Bronchial epithelial cell (primary cell): ENCODE measurements around the gene HECW1. TPM values are rescaled to one million over a fixed set of nuclear protein-coding genes. Genes with fewer than 3 reads are reported as not detected.
A peak's percentile ranks its signal among the peaks of the same experiment; 100 is the strongest.

Experiments
- DNase-seq: peaks from one replicate; pipeline ENCODE4 v3.0.0-alpha.2; 2010; ENCODE audit warnings: low read depth
- FAIRE-seq: peaks from 2 replicates; lab custom pipeline; 2011; peaks lifted over from hg19 to GRCh38; lab: Jason Lieb, UNC
- H3K27me3 ChIP-seq: 2 replicates; pipeline ENCODE4 v1.5.1; 2011; ENCODE audit warnings: low read length; ENCODE audit not compliant: control insufficient read depth, insufficient read depth
- H3K36me3 ChIP-seq: 2 replicates; pipeline ENCODE4 v1.5.1; 2011; ENCODE audit warnings: low read length; ENCODE audit not compliant: control insufficient read depth, insufficient read depth
- H3K4me3 ChIP-seq: 2 replicates; pipeline ENCODE4 v1.5.1; 2011; ENCODE audit warnings: mild to moderate bottlenecking, low read depth, low read length, control low read depth
- CTCF ChIP-seq: IDR thresholded peaks from 2 replicates; pipeline ENCODE4 v1.5.1; 2011; ENCODE audit warnings: mild to moderate bottlenecking, moderate library complexity, low read length, control low read depth, inconsistent platforms; ENCODE audit not compliant: insufficient read depth, severe bottlenecking
- total RNA-seq: library from RNA; depleted of rRNA; stranded (reverse); fragments of >200 nt; gene quantifications from 2 replicates; pipeline ENCODE4 v1.2.1, GENCODE V29; 2014

HECW1 gene
- total RNA-seq, 1 donor from 2014 or later, result under 0.01 TPM

DNA sequence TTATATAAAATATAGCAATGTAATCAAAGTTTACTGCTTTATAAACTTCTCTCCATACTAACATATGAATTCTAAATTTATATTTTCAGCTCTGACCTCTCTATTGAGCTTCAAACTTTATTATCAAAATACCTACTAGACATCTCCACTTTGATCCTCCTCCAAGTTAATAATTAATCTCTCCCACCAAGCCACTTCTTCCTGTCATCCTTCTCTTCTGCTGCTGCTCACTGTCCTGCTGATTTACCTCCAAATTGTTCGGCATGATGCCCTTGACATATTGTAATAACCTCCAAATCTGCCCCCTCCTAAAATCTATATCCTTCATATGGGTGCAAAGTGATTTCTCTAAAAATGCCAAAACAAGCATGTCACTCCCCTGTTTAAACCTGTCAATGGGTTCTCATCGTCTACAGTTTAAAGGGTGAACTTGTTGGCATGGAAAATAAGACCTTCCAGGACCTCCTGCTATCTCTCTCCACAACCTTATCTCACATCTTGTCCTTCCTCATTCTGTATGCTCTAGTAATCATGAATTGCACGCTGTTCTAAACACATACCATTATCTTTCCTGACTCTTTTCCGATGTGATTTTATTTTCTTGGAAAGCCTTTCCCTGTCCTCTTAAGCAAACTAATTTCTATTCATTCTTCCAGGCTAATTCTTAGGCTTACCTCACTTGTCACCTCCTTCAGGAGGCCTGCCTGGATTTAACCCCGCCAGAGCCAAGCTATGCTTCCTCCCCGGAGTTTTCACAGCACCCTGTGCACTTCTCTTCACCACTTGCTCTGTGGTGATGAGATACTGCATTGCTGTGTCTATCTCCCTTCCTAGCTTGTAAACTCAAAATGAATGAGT is 418.3 kb downstream of the HECW1 start:
- DNase-seq (no peak), FAIRE-seq (peak; percentile 50)
- Histone ChIP-seq H3K4me3 (no peak overlapping the region), H3K36me3 (no peaks in the 10 kb centered on the region), H3K27me3 (no peaks in the 10 kb centered on the region)
- TF ChIP-seq CTCF, result no peak

- TF ChIP-seq CTCF, result no peak
- no peaks in the 10 kb centered on the region for H3K27me3 ChIP-seq
Observed at GRCh38 chr7:43531700-43532099, 419.3 kb downstream of the HECW1 start.

DNA sequence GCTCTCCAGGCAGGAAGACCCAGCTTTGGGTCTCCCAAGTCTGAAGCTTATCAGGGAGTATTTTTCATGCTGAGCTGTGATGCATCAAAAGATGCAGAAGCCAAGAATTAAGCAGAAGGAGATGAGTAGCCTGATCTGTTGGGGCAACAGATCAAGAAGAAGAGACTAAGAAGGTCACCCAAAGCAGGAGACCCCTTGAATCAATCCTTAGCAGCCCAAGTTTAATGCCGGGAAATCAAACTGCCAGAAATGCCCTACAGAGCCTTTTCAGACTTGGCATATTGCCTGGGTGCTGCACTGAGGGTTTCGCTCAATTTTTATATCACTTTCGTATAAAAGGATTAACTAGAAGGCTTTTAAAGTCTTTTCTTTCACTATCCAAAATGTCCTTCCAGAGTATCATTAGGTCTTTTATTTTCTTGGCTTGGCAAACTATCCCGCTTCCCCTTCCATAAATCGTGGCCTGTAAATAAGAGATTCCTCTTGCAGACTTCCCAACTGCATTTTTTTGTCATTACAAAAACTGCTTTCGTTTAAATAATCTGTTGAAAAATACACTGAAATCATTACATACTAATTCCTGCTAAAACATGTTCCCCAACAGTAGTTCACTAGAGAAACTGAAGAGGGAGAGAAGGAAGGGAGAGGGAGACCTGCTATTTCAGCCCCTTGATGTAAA is 421.5 kb downstream of the HECW1 start:
- FAIRE-seq (no peak), DNase-seq (peak; percentile 32)
- Histone ChIP-seq H3K4me3 (no peak overlapping the region), H3K27me3 (no peaks in the 10 kb centered on the region), H3K36me3 (no peaks in the 10 kb centered on the region)
- TF ChIP-seq CTCF, result no peak

More at GRCh38 chr7:43531700-43532099, 419.3 kb downstream of the HECW1 start:
- FAIRE-seq (no peak), DNase-seq (no peak)
- Histone ChIP-seq H3K36me3 (no peaks in the 10 kb centered on the region), H3K4me3 (no peak overlapping the region)

- Histone ChIP-seq H3K36me3 (no peaks in the 10 kb centered on the region), H3K27me3 (no peaks in the 10 kb centered on the region), H3K4me3 (no peak overlapping the region)
- DNase-seq (no peak), FAIRE-seq (peak; percentile 75)
- TF ChIP-seq CTCF, result no peak
Observed at GRCh38 chr7:43535031-43535451, 422.6 kb downstream of the HECW1 start.

GRCh38 chr7:43535810-43536585 is 423.6 kb downstream of the HECW1 start:
- no peak for FAIRE-seq
- H3K4me3 ChIP-seq, result no peak overlapping the region
- TF ChIP-seq CTCF, result no peak
- peak; percentile 80 for DNase-seq
- H3K27me3 ChIP-seq, result no peaks in the 10 kb centered on the region
- no peaks in the 10 kb centered on the region for H3K36me3 ChIP-seq
